Neuron (in vitro differentiated cells): ENCODE results near the gene NELL1.
"Not testable (repeated sequence)": the region's sequence is repeated elsewhere in the genome, so short reads cannot be mapped to it uniquely, and the experiment has no call there.

Experiments
- H2AFZ ChIP-seq: one replicate; pipeline ENCODE4 v1.6.1; 2013; ENCODE audit warnings: low read depth, mild to moderate bottlenecking, inconsistent platforms, low read length, moderate library complexity
- H3K27me3 ChIP-seq: one replicate; pipeline ENCODE4 v1.6.1; 2013; ENCODE audit warnings: low read length; ENCODE audit not compliant: insufficient read depth
- H3K36me3 ChIP-seq: one replicate; pipeline ENCODE4 v1.6.1; 2013; ENCODE audit warnings: low read length; ENCODE audit not compliant: insufficient read depth
- H3K4me1 ChIP-seq: one replicate; pipeline ENCODE4 v1.6.1; 2013; ENCODE audit warnings: low read length; ENCODE audit not compliant: insufficient read depth
- H3K4me3 ChIP-seq: 2 replicates; pipeline ENCODE4 v1.5.1; 2013; ENCODE audit warnings: mild to moderate bottlenecking, low read length, moderate library complexity
- H3K9me3 ChIP-seq: one replicate; pipeline ENCODE4 v1.6.1; 2013; ENCODE audit warnings: low read length

The NELL1 gene

GRCh38 chr11:21133722-21134121, 464.3 kb downstream of the NELL1 start:
- Histone ChIP-seq H3K4me1 (no peaks in the 10 kb centered on the region), H3K27me3 (no peaks in the 10 kb centered on the region)

GRCh38 chr11:21137803-21138202, 468.4 kb downstream of the NELL1 start:
- H3K36me3 ChIP-seq: no peaks in the 10 kb centered on the region
- H3K4me1 ChIP-seq: no peaks in the 10 kb centered on the region
- no peaks in the 10 kb centered on the region for H3K27me3 ChIP-seq
- no peaks in the 10 kb centered on the region for H3K9me3 ChIP-seq
- no peak overlapping the region for H2AFZ ChIP-seq
- H3K4me3 ChIP-seq: no peak overlapping the region

More at GRCh38 chr11:21133722-21134121, 464.3 kb downstream of the NELL1 start:
- Histone ChIP-seq H3K9me3 (no peaks in the 10 kb centered on the region), H2AFZ (no peak overlapping the region), H3K36me3 (no peaks in the 10 kb centered on the region), H3K4me3 (no peak overlapping the region)

DNA sequence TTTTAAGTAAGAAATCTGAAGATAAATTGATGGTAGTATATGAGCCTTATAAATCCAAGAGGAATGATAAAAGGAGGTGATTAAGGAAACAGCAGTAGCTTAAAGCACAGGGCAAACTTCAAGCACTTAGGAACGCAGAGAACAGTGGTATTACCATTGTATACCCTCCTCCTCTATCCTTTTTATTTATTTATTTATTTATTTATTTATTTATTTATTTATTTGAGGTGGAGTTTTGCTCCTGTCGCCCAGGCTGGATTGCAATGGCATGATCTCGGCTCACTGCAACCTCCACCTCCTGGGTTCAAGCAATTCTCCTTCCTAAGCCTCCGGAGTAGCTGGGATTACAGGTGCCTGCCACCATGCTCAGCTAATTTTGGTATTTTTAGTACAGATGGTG, 472.2 kb downstream of the NELL1 start:
- H3K9me3 ChIP-seq, H3K36me3 ChIP-seq, H3K4me1 ChIP-seq, H3K4me3 ChIP-seq, H2AFZ ChIP-seq, H3K27me3 ChIP-seq: not testable (repeated sequence)

DNA sequence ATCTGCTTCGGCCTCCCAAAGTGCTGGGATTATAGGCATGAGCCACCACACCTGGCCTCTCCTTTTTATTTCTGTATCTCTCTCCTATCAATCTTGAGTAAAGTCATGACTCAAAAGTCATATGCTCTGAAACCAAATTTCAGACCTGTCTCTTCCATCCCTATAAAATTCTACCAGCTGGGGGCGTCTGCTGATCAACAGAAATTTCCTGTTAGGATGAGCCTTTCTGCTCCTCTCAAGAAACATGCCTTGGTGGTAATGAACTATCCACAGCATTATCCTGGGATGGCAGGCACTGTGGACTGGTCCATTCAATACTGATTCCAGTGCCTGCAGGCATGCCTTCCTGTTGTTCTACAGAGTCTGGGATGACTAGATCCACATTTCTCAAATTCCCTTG, 472.6 kb downstream of the NELL1 start:
- Histone ChIP-seq H3K9me3 (no peaks in the 10 kb centered on the region), H3K4me3 (no peak overlapping the region), H2AFZ (no peak overlapping the region), H3K4me1 (no peaks in the 10 kb centered on the region), H3K27me3 (no peaks in the 10 kb centered on the region), H3K36me3 (no peaks in the 10 kb centered on the region)

DNA sequence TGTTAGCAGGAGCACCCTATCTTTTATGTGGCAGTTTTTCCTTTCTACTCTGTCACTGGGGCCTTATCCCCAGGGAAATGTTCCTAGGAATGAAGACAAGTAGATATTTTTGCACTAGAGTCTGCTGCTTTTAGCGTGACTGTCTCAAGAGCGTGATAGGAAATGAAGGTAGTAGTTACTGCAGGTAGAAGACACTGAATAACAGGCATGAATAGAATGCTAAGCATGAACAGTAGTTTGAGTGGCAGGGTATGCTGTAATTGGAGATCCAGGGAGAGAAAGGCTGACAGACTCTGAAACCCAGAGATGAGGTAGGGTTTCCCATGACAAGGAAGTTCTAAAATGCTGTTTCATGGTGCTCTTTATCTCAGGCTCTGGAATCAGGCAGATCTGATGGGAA, 475.1 kb downstream of the NELL1 start:
- Histone ChIP-seq H3K4me3 (no peak overlapping the region), H3K27me3 (no peaks in the 10 kb centered on the region)

GRCh38 chr11:21148376-21148775, 479.0 kb downstream of the NELL1 start:
- Histone ChIP-seq H3K4me1 (no peaks in the 10 kb centered on the region), H3K36me3 (no peaks in the 10 kb centered on the region), H3K4me3 (no peak overlapping the region), H3K27me3 (no peaks in the 10 kb centered on the region), H3K9me3 (no peaks in the 10 kb centered on the region), H2AFZ (no peak overlapping the region)

More for the DNA sequence above, 475.1 kb downstream of the NELL1 start:
- H2AFZ ChIP-seq: no peak overlapping the region
- H3K4me1 ChIP-seq: no peaks in the 10 kb centered on the region
- H3K36me3 ChIP-seq: no peaks in the 10 kb centered on the region
- H3K9me3 ChIP-seq: no peaks in the 10 kb centered on the region

GRCh38 chr11:21160140-21160539, 490.8 kb downstream of the NELL1 start:
- no peak overlapping the region for H3K4me3 ChIP-seq
- no peaks in the 10 kb centered on the region for H3K4me1 ChIP-seq
- H3K9me3 ChIP-seq: no peaks in the 10 kb centered on the region
- no peaks in the 10 kb centered on the region for H3K27me3 ChIP-seq
- no peaks in the 10 kb centered on the region for H3K36me3 ChIP-seq
- no peak overlapping the region for H2AFZ ChIP-seq

DNA sequence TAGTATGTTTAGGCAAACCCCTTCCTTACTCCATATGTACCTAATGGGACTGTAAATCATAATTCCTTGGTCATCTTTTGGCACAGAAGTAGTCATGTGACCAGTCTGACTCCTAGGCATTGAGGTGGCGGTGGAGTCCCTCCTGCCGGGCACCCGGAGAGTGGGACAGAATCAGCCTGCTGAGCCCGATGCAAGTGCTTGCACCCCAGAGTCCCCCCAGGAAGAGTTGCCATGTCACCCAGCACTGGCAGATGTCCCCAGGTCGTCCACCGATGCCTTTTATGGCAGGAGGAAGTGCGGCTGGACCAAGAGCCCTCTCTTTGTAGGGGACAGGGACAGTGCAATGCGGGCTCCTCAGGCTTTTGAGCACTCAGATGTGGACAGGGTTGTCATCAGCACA, 500.3 kb downstream of the NELL1 start:
- H2AFZ ChIP-seq: no peak overlapping the region
- H3K27me3 ChIP-seq: no peaks in the 10 kb centered on the region
- H3K4me1 ChIP-seq: no peaks in the 10 kb centered on the region
- H3K9me3 ChIP-seq: no peaks in the 10 kb centered on the region
- H3K4me3 ChIP-seq: no peak overlapping the region
- H3K36me3 ChIP-seq: no peaks in the 10 kb centered on the region

DNA sequence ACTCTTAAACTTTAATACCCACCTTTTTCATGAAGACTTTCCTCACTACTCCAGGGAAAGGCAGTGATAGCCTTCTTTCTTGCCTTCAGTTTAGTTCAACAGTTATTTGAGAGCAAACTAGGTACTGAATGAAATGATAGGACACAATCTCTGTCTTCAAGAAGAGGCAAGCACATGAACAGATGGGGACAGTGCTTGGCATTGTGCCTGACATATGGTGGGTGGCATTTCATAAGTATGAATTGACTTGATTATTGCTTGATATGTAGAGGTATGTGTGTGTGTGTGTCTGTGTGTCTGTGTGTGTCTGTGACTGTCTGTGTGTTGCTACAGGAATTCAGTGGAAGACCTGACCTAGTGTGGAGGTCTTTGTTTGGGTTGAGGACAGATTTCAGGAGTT, 504.1 kb downstream of the NELL1 start:
- Histone ChIP-seq H3K36me3 (no peaks in the 10 kb centered on the region), H3K27me3 (no peaks in the 10 kb centered on the region), H2AFZ (no peak overlapping the region), H3K4me1 (no peaks in the 10 kb centered on the region), H3K9me3 (no peaks in the 10 kb centered on the region), H3K4me3 (no peak overlapping the region)

DNA sequence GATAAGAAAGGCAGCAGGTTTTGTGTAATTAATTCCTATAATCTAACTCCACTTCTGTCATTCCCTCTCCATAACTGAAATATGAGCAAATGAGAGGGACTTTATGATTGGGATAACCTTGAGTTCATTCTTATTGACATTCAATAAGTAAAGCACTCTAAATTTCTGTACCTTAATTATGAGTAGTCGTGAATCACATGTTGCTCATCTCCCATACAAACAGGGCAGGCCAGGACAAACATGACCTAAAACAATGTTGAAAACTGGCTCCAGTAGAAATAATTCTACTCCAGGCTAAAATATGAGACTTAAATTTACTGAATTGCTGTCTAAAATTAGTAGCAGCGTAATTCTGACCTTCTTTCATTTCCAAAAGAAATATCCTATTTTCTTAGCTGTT, 505.4 kb downstream of the NELL1 start:
- Histone ChIP-seq H2AFZ (no peak overlapping the region), H3K36me3 (no peaks in the 10 kb centered on the region), H3K27me3 (no peaks in the 10 kb centered on the region), H3K4me3 (no peak overlapping the region), H3K9me3 (no peaks in the 10 kb centered on the region), H3K4me1 (no peaks in the 10 kb centered on the region)

GRCh38 chr11:21177379-21177778, 508.0 kb downstream of the NELL1 start:
- Histone ChIP-seq H3K27me3 (no peaks in the 10 kb centered on the region), H3K9me3 (no peaks in the 10 kb centered on the region), H3K4me3 (no peak overlapping the region), H3K4me1 (no peaks in the 10 kb centered on the region), H2AFZ (no peak overlapping the region), H3K36me3 (no peaks in the 10 kb centered on the region)

- H3K9me3 ChIP-seq: no peaks in the 10 kb centered on the region
- H3K36me3 ChIP-seq: no peaks in the 10 kb centered on the region
Observed at GRCh38 chr11:21179770-21180169, 510.4 kb downstream of the NELL1 start.

DNA sequence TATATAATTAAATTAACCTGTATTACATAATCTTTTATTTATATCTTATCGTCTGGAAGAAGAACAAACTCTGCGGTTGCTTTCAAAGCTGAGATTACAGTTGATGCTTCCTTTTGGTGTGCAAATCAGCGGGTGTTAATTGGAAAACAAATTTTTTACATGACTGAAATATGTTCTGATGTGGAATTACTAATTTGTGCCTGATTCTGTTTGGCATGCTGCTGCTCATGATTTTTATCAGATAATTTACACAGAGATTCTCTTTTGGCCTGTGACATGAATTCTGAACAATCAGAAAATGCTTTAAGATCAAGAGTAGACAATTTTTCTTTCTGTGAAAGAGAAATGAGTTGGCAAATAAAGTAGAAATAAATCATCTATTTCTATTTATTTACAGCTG, 510.8 kb downstream of the NELL1 start:
- Histone ChIP-seq H3K27me3 (no peaks in the 10 kb centered on the region), H2AFZ (no peak overlapping the region), H3K4me1 (no peaks in the 10 kb centered on the region), H3K36me3 (no peaks in the 10 kb centered on the region), H3K9me3 (no peaks in the 10 kb centered on the region), H3K4me3 (no peak overlapping the region)

More at GRCh38 chr11:21179770-21180169, 510.4 kb downstream of the NELL1 start:
- H3K4me1 ChIP-seq: no peaks in the 10 kb centered on the region
- H2AFZ ChIP-seq: no peak overlapping the region
- no peaks in the 10 kb centered on the region for H3K27me3 ChIP-seq
- H3K4me3 ChIP-seq: no peak overlapping the region

GRCh38 chr11:21185959-21186358, 516.6 kb downstream of the NELL1 start:
- Histone ChIP-seq H3K36me3 (no peaks in the 10 kb centered on the region), H3K9me3 (no peaks in the 10 kb centered on the region), H3K4me3 (no peak overlapping the region), H3K27me3 (no peaks in the 10 kb centered on the region), H3K4me1 (no peaks in the 10 kb centered on the region), H2AFZ (no peak overlapping the region)
